Measurements from ENCODE around the gene SORCS2.

GRCh38 chr4:7273738-7274297 is 81.5 kb downstream of the SORCS2 start:
- TF ChIP-seq YY1 (IDR thresholded peaks at IDR 0.05; ENCODE audit: insufficient read depth, insufficient read length) = no peak
- TF ChIP-seq ZNF274 (IDR thresholded peaks at IDR 0.05; ENCODE audit: low read depth, low read length) = no peak
